Effector CD4-positive, alpha-beta T cell (primary cell): ENCODE measurements around the gene OR2C3.
A peak's percentile ranks its signal among the peaks of the same experiment; 100 is the strongest.
"Not testable (repeated sequence)": the region's sequence is repeated elsewhere in the genome, so short reads cannot be mapped to it uniquely, and the experiment has no call there.

Source experiments
- DNase-seq: peaks from one replicate; pipeline ENCODE4 v3.0.0-alpha.2; 2020

The OR2C3 gene

DNA sequence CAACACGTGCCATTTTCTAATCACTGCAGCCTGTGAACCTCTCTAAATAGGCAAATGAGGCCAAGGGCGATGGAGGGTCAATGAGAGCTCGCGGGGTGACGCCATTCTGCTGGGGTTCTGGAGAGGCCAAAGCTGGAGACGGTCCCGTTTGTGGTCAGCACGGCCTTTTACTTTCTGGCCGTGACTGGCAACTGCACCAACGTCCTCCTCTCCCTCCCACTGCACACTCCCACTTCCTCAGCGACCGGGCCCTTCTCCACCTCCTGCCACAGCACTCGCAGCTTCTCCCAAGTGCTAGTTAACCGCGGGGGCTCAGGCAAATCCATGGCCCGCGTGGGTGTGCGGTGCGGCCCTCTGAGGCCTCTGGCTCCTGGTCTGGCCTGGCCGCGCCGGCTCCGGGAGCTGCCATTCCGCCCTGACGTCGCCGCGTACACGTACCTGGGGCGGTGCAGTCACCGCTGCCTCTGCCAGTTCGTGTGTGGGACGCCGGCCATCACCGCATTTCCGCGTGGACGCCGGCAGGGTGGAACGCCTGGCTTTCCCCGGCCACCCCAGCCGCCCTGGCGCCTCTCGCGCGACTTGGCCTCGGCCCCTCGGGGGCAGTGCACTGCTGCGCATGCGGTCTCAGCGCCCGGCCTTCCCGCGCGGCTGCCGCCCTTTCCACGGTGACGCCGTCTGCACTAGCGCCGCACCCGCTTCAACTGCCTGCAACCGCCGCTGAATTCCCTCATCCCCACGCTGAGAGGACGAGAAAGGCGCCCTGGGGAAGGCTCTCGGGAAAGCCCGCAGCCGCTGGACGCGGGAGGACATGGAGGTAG is 18.2 kb downstream of the OR2C3 start:
- DNase-seq, result no peak

DNA sequence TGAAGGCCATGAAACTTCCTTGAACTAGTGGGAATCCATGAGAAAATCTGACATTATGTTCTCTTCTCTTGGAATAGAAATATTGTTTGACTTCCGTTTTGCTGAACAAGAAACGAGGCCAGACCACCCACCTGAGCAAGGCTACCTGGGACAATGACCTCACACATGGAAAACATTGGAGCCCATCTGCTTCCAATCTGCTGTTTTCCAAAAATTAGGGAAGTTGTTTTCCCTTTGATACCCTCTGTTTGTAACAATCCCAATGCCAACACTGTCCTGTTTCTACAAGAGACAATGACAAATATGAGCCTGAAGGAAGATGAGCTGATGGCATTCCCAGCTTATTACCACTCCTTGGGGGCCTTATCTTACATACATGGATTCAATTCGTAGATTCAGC is 29.4 kb downstream of the OR2C3 start:
- DNase-seq, result no peak

DNA sequence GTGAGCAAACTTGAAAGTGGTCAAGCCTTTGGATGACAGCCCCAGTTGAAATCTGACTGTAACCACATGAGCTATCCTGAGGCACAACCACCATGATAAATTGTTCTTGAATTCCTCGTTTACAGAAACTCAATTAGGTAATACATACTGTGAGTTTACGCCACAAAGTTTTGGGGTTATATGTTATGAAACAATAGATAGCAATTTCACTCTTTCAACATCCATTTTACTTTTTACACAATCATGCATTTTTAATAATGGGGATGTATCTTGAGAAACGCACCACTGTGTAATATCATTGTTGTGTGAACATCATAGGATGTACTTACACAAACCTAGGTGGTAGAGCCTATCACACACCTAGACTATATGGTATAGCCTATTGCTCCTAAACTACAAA is 35.4 kb downstream of the OR2C3 start:
- DNase-seq, result no peak

GRCh38 chr1:247496581-247497285 is 39.5 kb downstream of the OR2C3 start:
- DNase-seq, result no peak

DNA sequence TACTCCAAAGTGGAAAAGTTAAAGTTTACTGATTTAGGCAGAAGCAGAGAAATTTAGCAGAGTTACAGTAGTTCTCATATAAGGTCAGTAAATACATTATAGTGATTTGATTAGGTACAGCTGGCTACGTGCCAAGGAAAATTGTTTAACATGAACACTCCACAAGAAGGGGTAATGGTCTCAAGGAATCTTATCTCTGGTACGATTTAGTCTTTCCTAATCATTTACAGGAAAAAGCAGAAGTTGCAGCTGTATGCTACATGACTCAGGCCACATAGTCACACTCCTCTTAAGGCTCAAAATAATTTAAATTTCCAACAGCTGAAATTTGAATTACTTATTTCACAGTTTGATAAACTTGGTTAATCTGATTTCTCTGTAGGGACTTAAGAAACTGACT is 41.5 kb downstream of the OR2C3 start:
- DNase-seq, result no peak

DNA sequence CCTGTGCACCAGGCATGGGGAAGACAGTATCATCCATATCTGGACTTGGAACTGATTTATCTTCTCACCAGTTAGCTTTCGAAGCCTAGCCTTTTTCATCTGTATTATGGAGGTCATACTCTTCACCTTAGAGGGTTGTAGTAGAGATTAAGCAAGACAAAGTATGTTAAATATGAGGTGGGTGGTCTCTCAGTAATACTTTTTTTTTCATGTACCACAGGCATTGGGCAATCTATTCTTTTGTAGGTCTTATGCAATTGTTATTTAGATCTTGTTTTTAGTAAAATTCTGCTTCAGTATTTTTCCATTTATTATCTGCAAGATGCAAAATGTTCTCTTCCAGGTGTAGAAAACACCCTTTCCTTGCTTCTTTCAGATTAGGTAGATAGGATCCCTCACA is 43.1 kb downstream of the OR2C3 start:
- DNase-seq, result no peak

GRCh38 chr1:247491328-247491727 is 44.9 kb downstream of the OR2C3 start:
- DNase-seq, result no peak

DNA sequence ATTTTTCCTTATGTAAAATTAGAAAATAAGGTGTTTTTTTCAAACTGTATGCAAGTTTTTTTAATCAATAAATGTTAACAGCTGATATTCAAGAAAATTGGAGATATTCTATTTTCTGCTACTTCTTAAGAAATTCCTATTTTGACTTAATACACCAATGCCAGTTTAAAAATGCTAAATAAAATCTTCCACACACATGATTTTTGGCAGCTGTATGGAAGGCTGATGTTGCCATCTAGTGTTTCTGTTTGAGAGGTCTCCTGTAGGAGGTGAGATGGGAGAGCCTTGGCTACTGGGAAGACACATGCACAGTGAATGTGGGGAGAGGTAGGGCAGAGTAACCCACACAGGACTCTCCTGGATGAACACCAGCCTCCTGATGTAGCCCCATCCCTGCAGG is 49.2 kb downstream of the OR2C3 start:
- DNase-seq, result peak; percentile 3

DNA sequence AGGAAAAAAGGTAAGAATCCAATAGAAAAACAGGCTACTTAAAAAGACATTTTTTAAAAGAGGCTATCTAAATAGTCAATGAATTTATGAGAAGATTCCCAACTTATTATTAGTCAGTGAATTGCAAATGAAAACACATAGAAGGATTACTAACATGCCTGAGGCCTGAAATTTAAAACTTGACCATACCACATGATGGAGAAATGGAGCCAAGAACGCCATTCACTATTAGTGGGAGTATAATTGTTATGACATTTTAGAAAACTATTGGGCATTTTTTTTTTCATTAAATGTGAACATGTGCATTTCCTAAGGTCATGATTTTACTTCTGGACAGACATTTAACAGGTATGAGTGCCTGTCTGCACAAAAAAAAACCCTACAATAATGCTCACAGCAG is 53.5 kb downstream of the OR2C3 start:
- DNase-seq, result no peak

DNA sequence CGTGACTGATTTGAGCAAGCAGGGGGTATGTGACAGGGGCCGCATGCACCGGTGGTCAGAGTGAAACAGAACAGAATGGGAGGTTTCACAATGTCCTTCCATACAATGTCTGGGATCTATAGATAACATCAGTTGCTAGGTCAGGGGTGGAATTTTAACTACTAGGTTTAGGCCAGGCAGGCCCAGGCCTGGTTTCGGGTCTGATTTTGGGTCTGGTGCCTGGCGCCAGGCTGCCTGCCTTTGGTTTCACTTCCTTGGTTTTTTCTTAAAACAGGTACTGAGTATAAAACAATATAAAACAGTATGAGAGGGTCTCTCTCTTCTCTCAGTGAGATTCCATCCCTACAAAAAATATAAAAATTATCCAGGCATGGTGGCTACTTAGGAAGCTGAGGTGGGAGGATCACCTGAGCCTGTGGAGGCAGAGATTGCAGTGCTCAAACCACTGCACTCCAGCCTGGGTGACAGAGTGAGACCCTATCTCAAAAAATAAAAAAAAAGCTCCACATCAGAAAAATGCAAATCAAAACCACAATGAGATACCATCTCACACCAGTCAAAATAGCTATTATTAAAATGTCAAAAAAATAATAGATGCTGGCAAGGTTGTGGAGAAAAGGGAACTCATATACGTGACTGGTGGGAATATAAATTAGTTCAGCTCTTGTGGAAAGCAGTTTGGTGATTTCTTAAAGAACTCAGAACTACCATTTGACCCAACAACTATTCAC is 59.7 kb downstream of the OR2C3 start:
- not testable (repeated sequence) for DNase-seq

DNA sequence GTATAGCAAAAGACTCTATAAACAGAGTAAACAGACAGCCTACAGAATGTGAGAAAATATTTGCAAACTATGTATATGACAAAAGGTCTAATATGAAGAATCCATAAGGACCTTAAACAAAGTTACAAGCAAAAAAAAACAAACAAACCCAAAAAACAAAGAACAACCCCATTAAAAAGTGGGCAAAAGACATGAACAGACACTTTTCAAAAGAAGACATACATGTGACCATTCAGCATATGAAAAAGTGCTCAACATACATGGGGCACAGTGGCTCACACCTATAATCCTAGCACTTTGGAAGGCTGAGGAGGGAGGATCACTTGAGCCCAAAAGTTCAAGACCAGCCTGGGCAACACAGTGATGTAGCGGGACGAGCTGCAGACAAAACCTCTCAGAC is 60.4 kb downstream of the OR2C3 start:
- no peak for DNase-seq
